ENCODE results near the gene RAB7A. TPM values are rescaled to one million over a fixed set of nuclear protein-coding genes. Genes with fewer than 3 reads are reported as not detected.

RAB7A gene
- total RNA-seq, 6 experiments from 2014 or later: 84.0 to 145 (median 119) TPM

GRCh38 chr3:128835096-128835495 lies 109.1 kb downstream of the RAB7A start:
- ATAC-seq (no peak), DNase-seq (no peak)
- 84% methylated on average over 4 of the region's 4 CpGs for WGBS (ENCODE audit: insufficient coverage, low coverage, low lambda C conversion rate, missing lambda C conversion rate)
- Histone ChIP-seq H3K36me3 (no peaks in the 10 kb centered on the region), H3K27ac (no peak overlapping the region), H3K4me3 (no peak overlapping the region), H3K27me3 (no peaks in the 10 kb centered on the region), H3K9me3 (no peaks in the 10 kb centered on the region), H3K4me1 (no peaks in the 10 kb centered on the region)
- intact Hi-C loops (cut with DNase I): no loop called here
- TF ChIP-seq POLR2A (IDR thresholded peaks at IDR 0.05) (no peak), CTCF (IDR thresholded peaks at IDR 0.05) (no peak)

- intact Hi-C loops (cut with DNase I): no loop called here
- H3K36me3 ChIP-seq: no peaks in the 10 kb centered on the region
- DNase-seq (no peak), ATAC-seq (no peak)
- TF ChIP-seq POLR2A (IDR thresholded peaks at IDR 0.05): no peak
- TF ChIP-seq CTCF (IDR thresholded peaks at IDR 0.05): no peak
- H3K27ac ChIP-seq: no peak overlapping the region
- H3K4me3 ChIP-seq: no peak overlapping the region
- H3K4me1 ChIP-seq: peaks cover 0 to 3% (median 1%) of the 10 kb centered on the region in 4 donors
- H3K9me3 ChIP-seq: no peaks in the 10 kb centered on the region
- 75% methylated on average over 5 of the region's 10 CpGs for WGBS (ENCODE audit: insufficient coverage, low coverage, low lambda C conversion rate, missing lambda C conversion rate)
- no peaks in the 10 kb centered on the region for H3K27me3 ChIP-seq
Measured at GRCh38 chr3:128841926-128842920, 116.2 kb downstream of the RAB7A start.

- Histone ChIP-seq H3K27ac (no peak overlapping the region), H3K36me3 (no peaks in the 10 kb centered on the region), H3K27me3 (no peaks in the 10 kb centered on the region), H3K4me1 (peaks cover 0 to 3% (median 1%) of the 10 kb centered on the region in 4 donors), H3K4me3 (no peak overlapping the region), H3K9me3 (no peaks in the 10 kb centered on the region)
- intact Hi-C loops (cut with DNase I): no loop called here
- no peak for TF ChIP-seq POLR2A (IDR thresholded peaks at IDR 0.05)
- TF ChIP-seq CTCF (IDR thresholded peaks at IDR 0.05): no peak
- ATAC-seq (no peak), DNase-seq (no peak)
- WGBS (ENCODE audit: insufficient coverage, low coverage, low lambda C conversion rate, missing lambda C conversion rate): 100% methylated on average over 1 of the region's 6 CpGs
Measured at GRCh38 chr3:128844502-128844901, 118.5 kb downstream of the RAB7A start.

GRCh38 chr3:128845119-128845777 lies 119.3 kb downstream of the RAB7A start:
- no peak overlapping the region for H3K27ac ChIP-seq
- intact Hi-C loops (cut with DNase I): no loop called here
- WGBS (ENCODE audit: insufficient coverage, low coverage, low lambda C conversion rate, missing lambda C conversion rate): 22% methylated on average over 2 of the region's 14 CpGs
- TF ChIP-seq CTCF (IDR thresholded peaks at IDR 0.05): no peak
- no peak for TF ChIP-seq POLR2A (IDR thresholded peaks at IDR 0.05)
- no peaks in the 10 kb centered on the region for H3K9me3 ChIP-seq
- DNase-seq: no peak
- peak overlapping the region; percentile 40 to 51 (median 46) for H3K4me3 ChIP-seq
- no peaks in the 10 kb centered on the region for H3K27me3 ChIP-seq
- H3K36me3 ChIP-seq: no peaks in the 10 kb centered on the region
- no peak for ATAC-seq
- peaks cover 0 to 3% (median 1%) of the 10 kb centered on the region in 4 donors for H3K4me1 ChIP-seq
